GM20431 (cell line): ENCODE measurements around the gene GNA12.

Experiments
- in situ Hi-C: fragments of 300-500 bp; cut with MseI, MboI; formaldehyde crosslinking; loops from one replicate; pipeline ENCODE4 v1.15.0; 2020; ENCODE audit warnings: low sequenced_read_pairs; ENCODE audit not compliant: unreplicated experiment

GNA12 gene

GRCh38 chr7:2844153-2845033, at the start of gene GNA12:
GNA12 (minus strand) TSS chr7:2844308; CDS start chr7:2844161, 147 bp downstream.
- in situ Hi-C loops: no loop called here

DNA sequence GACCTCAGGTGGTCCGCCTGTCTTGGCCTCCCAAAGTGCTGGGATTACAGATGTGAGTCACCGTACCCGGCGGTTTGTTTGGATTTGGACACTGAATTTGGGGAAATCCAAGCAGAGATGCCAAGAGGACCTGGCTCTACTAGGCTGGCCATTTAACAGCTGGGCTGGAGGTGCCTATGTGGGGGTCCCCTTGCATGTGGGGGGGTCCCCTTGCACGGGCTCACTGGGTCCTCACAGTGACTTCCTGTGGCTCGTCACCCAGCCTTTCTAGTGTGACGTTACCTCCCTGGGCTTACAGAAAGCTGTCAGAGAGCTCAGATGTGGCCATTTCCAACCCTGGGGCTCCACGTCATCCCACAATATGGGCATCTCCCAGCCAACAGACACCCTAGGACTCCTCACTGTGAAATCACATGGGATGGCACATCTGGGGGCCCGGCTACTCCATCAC, 49.3 kb upstream of the GNA12 start:
- in situ Hi-C loops: no loop called here

- in situ Hi-C loops: no loop called here
These were observed 48.4 kb upstream of the GNA12 start for GRCh38 chr7:2892549-2892948.

DNA sequence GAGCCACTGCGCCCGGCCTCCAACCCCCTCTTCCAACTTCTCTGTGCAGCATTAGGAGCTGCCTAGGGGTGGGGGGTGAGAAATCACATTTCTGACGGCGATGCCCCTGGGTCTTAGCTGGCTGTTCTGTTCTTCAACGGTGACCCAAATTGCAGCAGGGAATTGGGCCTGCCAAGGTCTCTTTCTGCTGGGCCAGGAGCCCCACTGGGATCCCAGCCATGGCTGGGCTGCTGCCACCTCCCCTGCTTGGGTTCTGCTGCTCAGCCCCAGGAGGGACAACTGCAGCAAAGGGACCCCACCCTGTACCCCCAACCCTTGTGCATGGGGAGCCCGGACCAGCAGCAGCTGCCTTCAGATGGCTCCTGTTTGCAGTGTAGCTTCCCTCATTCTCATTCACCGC, 43.7 kb upstream of the GNA12 start:
- in situ Hi-C loops: loop anchor here (10.0 kb wide), 1 partner anchor 267 kb away; no protein-coding TSS in a partner anchor

- in situ Hi-C loops: loop anchor here (10.0 kb wide), 1 partner anchor 268 kb away; no protein-coding TSS in a partner anchor
These were observed 42.8 kb upstream of the GNA12 start for GRCh38 chr7:2886900-2887299.

- in situ Hi-C loops: loop anchor here (10.0 kb wide), 1 partner anchor 268 kb away; no protein-coding TSS in a partner anchor
These were observed 42.3 kb upstream of the GNA12 start for GRCh38 chr7:2886391-2886790.

DNA sequence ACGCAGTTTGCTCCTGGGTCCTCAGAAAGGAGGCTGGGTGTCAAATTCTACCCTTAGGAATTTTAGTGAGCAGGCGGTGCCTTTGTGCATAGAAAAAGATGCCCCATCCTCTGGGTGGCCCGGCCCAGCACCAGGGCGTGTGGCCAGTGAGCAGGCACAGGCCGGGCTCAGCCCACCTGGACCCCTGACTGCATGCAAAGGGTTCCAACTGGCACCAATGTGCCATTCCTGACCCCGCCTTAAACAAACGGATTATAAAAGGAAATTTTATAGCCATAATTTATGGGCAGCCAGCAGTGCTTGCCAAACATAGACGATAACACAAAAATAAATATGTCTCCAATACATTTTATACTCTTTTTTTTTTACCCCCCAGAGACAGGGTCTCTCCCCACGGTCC, 40.1 kb upstream of the GNA12 start:
- in situ Hi-C loops: loop anchor here (10.0 kb wide), 1 partner anchor 271 kb away; no protein-coding TSS in a partner anchor

DNA sequence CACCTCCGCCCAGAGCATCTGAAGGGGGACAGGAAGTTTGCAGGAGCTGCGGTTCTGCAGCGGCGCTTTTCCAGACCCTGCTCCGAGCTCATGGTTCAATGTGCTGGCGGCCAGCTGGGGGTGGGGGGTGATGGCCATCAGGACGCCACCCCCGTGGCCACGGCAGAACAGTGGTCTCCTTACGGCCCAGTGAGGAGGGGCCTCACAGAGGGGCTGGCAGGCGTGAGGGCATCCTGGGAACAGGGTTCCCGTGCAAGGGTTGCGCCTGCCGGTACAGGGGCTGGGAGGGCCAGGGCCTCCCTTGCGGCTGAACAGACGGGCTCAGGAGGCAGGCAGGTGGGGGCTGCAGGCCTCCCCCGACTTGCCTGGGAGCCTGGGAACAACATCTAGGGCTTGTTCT, 39.0 kb upstream of the GNA12 start:
- in situ Hi-C loops: loop anchor here (10.0 kb wide), 1 partner anchor 272 kb away; no protein-coding TSS in a partner anchor

- in situ Hi-C loops: loop anchor here (10.0 kb wide), 1 partner anchor 273 kb away; no protein-coding TSS in a partner anchor
These were observed 38.0 kb upstream of the GNA12 start for GRCh38 chr7:2882111-2882510.

- in situ Hi-C loops: loop anchor here (10.0 kb wide), 1 partner anchor 274 kb away; no protein-coding TSS in a partner anchor
These were observed 36.9 kb upstream of the GNA12 start for GRCh38 chr7:2880874-2881533.

DNA sequence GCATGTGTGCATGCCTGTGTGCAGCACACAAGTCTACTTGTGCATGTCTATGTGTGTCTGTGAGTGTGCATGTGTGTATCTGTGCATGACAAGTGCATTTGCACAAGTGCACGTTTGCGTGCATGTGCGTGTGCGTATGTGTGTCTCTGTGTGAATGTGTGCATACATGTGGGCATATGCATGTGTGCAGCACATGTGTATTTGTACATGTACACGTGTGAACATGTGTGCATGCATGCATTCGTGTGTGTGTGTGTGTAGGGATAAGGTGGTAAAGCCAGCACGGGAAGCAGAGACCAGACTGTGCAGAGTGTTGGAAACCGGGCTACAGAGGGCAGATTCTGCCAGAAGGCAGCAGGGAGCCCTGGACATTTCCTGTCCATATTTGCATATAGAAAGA, 35.9 kb upstream of the GNA12 start:
- in situ Hi-C loops: loop anchor here (10.0 kb wide), 1 partner anchor 275 kb away; no protein-coding TSS in a partner anchor

DNA sequence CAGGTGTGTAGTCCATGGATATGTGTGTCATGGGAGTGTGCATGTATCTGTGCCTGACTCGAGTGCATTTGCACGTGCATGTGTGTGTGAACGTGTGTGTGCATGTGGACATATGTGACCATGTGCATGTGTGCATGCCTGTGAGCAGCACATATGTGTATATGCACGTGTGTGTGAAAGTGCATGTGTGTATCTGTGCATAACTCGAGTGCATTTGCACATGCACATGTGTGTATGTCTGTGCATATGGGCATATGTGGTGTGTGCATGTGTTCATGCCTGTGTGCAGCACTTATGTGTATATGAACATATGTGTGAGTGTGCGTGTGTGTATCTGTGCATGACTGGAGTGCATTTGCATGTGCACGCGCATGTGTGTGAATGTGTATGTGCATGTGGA, 35.2 kb upstream of the GNA12 start:
- in situ Hi-C loops: no loop called here

- in situ Hi-C loops: no loop called here
These were observed 34.2 kb upstream of the GNA12 start for GRCh38 chr7:2878306-2878705.

DNA sequence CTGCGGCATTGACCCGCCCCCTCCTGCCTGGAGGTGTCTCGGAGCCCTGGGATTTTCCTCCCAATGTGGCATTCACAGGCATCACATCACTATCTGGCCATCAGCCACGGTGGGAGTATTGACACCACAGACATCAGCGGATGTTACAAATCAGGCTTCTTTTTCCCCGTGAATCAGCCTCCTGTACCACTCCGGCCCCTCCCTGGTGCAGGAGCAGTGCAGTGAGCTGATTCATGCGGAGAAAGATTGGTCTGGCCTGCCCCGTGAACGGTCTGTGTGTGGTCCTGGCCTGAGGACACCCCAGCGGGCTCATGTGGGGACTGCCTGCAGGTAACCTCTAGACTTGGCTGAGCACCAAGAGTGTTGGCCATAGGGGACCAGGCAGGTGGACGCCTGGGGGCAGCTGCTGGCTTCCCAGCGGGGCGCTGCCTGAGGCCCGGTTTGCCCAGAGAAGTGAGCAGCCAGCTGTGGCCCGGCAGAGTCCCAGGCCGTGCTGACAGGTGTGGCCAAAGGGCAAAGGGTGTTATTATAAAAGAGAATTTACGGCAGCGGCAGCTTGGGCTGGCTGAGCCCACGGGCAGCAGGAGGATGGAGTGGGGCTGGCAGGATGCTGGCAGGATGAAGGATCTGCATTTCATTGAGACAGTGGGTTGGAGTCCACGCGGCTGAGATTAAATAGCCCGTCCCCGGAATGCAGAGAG, 32.1 kb upstream of the GNA12 start:
- in situ Hi-C loops: no loop called here

DNA sequence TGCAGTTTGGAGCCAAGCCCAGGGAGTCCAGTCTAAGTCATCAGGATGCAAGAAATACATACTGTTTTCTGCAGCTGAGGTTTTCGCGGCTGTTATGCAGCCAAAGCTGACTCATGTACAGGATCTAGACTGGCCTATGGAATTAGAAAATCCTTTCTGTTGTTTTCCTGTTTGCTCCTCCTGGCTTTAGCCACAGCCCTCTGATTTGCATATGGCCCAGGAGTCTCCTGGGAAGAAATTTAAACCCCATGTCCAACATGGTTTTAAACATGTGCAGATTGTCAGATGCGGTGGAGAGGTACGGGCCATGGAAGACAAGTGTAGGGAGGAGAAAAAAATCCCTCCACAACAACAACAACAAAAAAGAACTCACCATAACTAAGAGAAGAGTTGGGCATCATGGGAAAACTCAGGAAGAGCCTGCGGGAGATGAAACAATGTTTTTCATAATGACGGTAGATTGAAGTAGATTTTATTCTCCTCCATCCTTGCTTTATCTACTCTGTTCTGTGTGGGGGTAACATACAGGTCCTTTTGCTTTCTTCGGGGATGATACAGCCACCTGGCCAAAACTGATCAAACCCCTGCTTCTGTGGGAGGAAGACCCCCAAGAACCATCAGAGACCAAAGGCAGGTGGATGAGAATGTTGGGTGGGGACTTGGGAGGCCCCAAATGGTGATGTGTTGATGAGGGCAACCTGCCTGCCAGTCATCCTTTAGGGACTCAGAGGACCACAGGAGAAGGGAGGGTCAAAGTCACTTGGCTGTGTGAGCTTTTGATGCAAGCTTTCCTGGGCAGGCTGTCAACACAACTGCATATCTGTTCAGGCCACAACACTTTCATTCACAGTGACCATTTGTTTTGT, 29.8 kb upstream of the GNA12 start:
- in situ Hi-C loops: loop anchor here (25.0 kb wide), 1 partner anchor 1038 kb away; no protein-coding TSS in a partner anchor

GRCh38 chr7:2873146-2873545, 29.0 kb upstream of the GNA12 start:
- in situ Hi-C loops: loop anchor here (25.0 kb wide), 1 partner anchor 1039 kb away; no protein-coding TSS in a partner anchor

DNA sequence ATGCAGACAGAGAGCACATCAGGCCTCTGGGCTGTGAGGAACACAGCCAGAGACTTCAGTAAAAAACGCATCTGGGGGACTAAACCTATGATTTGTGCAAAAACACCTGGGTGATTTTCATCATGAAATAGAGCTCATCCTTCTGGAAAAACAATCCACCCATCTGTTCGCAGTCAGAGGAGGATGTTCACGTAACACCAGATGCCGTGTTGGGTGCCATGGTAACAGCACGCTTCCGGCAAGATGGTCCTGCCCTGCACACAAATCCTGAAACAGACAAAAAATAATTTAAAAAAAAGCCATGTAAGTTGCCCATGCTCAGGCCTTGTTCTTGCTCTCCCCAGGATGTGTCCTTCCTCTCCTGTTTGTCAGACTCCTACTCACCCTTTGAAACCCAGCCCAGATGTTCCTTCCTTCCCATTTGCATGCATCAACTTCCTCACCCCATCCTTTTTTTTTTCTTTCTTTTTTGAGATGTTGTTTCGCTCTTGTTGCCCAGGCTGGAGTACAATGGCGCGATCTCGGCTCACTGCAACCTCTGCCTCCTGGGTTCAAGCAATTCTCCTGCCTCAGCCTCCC, 28.3 kb upstream of the GNA12 start:
- in situ Hi-C loops: loop anchor here (25.0 kb wide), 1 partner anchor 1040 kb away; no protein-coding TSS in a partner anchor

- in situ Hi-C loops: loop anchor here (25.0 kb wide), 1 partner anchor 1042 kb away; no protein-coding TSS in a partner anchor
These were observed 26.4 kb upstream of the GNA12 start for GRCh38 chr7:2870471-2870931.
